GM13977 (cell line): ENCODE results near the gene PAGE1.
"Not testable (repeated sequence)": the region's sequence is repeated elsewhere in the genome, so short reads cannot be mapped to it uniquely, and the experiment has no call there.

Experiments used
- DNase-seq: peaks from one replicate; pipeline ENCODE4 v3.0.0; 2012; ENCODE audit warnings: low spot score
- CTCF ChIP-seq: IDR thresholded peaks from 2 replicates; pipeline ENCODE4 v1.5.1; 2012; ENCODE audit warnings: mild to moderate bottlenecking, control low read depth; ENCODE audit not compliant: insufficient read depth; ENCODE audit errors: extremely low read depth, missing control alignments
- in situ Hi-C: fragments of 300-500 bp; cut with MboI; formaldehyde crosslinking; loops from one replicate; pipeline ENCODE4 v1.12.0; 2022; ENCODE audit warnings: low sequenced_read_pairs, low pct_unique_long_range_greater_than_20kb, mixed read lengths, inconsistent platforms; ENCODE audit not compliant: unreplicated experiment

PAGE1 gene

GRCh38 chrX:49695276-49696180 lies at the start of gene PAGE1:
Gene PAGE1, minus strand, starts transcription at chrX:49695984. Its CDS starts 1,214 bp downstream, at chrX:49694770.
- in situ Hi-C loops = no loop called here
- TF ChIP-seq CTCF = no peak
- DNase-seq = no peak

- in situ Hi-C loops, DNase-seq: not testable (repeated sequence)
Observed at GRCh38 chrX:49741501-49741900, 45.7 kb upstream of the PAGE1 start.

- in situ Hi-C loops = no loop called here
- no peak for DNase-seq
- TF ChIP-seq CTCF = no peak
Observed at GRCh38 chrX:49727847-49728246, 32.1 kb upstream of the PAGE1 start.

- no peak for TF ChIP-seq CTCF
- in situ Hi-C loops = no loop called here
- no peak for DNase-seq
Observed at GRCh38 chrX:49726966-49727365, 31.2 kb upstream of the PAGE1 start.

GRCh38 chrX:49725923-49726904 lies 30.4 kb upstream of the PAGE1 start:
- no peak for DNase-seq
- no peak for TF ChIP-seq CTCF
- in situ Hi-C loops = no loop called here

GRCh38 chrX:49725401-49725800 lies 29.6 kb upstream of the PAGE1 start:
- TF ChIP-seq CTCF = no peak
- no peak for DNase-seq
- in situ Hi-C loops = no loop called here

GRCh38 chrX:49720106-49720505 lies 24.3 kb upstream of the PAGE1 start:
- in situ Hi-C loops, DNase-seq: not testable (repeated sequence)
